BJ (cell line): ENCODE results near the gene ARMC9. TPM values are rescaled to one million over a fixed set of nuclear protein-coding genes. Genes with fewer than 3 reads are reported as not detected.

Source experiments
- CTCF ChIA-PET: fragments of 350-600 bp; formaldehyde crosslinking; extraction: SDS; loops from one replicate; lab custom pipeline; 2021; ENCODE audit warnings: antibody characterized with exemption, inconsistent platforms; lab: Yijun Ruan, JAX
- POLR2A ChIA-PET: fragments of 300-600 bp; sonication (Branson Sonifier 250); formaldehyde crosslinking; extraction: SDS; loops from one replicate; lab custom pipeline; 2021; ENCODE audit warnings: antibody characterized with exemption; lab: Charles Lee
- DNase-seq: peaks from one replicate; pipeline ENCODE4 v3.0.0-alpha.2; 2011; ENCODE audit warnings: low read depth
- H3K27me3 ChIP-seq: 2 replicates; pipeline ENCODE4 v1.6.0; 2011; ENCODE audit warnings: low read length; ENCODE audit not compliant: control insufficient read depth, insufficient read depth
- H3K36me3 ChIP-seq: 2 replicates; pipeline ENCODE4 v1.5.1; 2011; ENCODE audit warnings: low read length; ENCODE audit not compliant: control insufficient read depth, insufficient read depth
- H3K4me3 ChIP-seq: 2 replicates; pipeline ENCODE4 v1.5.1; 2011; ENCODE audit warnings: low read depth, mild to moderate bottlenecking, control low read depth, low read length
- polyA plus RNA-seq: library from polyadenylated mRNA; depleted of rRNA; stranded (reverse); fragments of >200 nt; gene quantifications from 2 replicates; pipeline ENCODE4 v1.2.3, GENCODE V29; 2011
- TF ChIP-seq, protein P1 (sequence below): IDR thresholded peaks from 2 replicates; pipeline ENCODE4 v1.5.1; 2011; ENCODE audit warnings: low read depth, mild to moderate bottlenecking, control low read depth, inconsistent platforms, low read length, moderate library complexity; ENCODE audit not compliant: insufficient read depth

ARMC9 gene
- polyA plus RNA-seq, 1 experiment: 83.1 TPM

- CTCF ChIA-PET: no interaction called here
- POLR2A ChIA-PET: no interaction called here
- no peaks in the 10 kb centered on the region for H3K36me3 ChIP-seq
- no peak for DNase-seq
- H3K27me3 ChIP-seq: peaks cover 2% of the 10 kb centered on the region; the same call in 1 of the 2 replicates
- H3K4me3 ChIP-seq: no peak overlapping the region
- TF ChIP-seq, protein P1, sequence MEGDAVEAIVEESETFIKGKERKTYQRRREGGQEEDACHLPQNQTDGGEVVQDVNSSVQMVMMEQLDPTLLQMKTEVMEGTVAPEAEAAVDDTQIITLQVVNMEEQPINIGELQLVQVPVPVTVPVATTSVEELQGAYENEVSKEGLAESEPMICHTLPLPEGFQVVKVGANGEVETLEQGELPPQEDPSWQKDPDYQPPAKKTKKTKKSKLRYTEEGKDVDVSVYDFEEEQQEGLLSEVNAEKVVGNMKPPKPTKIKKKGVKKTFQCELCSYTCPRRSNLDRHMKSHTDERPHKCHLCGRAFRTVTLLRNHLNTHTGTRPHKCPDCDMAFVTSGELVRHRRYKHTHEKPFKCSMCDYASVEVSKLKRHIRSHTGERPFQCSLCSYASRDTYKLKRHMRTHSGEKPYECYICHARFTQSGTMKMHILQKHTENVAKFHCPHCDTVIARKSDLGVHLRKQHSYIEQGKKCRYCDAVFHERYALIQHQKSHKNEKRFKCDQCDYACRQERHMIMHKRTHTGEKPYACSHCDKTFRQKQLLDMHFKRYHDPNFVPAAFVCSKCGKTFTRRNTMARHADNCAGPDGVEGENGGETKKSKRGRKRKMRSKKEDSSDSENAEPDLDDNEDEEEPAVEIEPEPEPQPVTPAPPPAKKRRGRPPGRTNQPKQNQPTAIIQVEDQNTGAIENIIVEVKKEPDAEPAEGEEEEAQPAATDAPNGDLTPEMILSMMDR: no peak
Observed at GRCh38 chr2:231378026-231378722, 179.7 kb downstream of the ARMC9 start.

DNA sequence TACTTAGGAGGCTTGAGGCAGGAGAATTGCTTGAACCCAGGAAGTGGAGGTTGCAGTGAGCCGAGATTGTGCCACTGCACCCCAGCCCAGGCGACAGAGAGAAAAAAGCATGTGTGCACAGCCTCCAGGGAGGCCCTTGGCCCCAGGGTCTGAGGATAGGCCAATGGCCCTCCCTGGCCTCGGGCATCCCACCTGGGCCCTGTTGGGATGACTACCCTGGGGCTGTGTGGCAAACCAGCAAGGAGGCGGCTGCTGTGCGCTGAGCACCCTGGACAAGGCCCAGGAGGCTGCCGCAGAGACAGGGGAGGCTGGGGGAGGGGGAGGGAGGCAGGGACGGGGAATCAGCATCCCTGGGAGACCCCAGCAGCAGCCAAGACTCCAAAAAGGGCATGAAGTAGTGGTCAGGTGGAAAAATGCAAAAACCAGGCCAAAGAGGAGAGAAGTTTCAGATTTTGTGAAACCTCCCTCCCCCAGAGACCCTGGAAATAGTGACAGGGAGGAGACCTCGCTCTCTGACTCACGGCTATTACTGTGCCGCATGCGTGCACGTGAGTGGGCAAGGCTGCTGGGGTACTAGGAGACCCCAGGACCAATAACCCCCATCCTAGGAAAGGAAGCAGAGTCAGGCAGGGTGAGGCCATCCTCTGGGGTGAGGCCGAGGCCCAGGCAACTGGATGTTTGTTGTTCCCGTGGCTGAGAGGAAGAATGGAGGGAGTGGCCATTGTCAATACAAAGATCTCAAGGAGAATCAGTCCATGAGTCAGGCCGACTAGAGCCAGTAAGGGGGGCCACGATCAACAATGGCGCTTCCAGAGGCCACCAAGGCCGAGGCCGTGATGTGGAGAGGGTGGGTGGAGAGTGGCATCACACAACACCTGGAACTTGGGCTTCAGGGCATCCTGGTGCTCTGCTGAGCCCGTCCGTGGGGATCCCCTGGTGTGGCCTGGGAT, 181.1 kb downstream of the ARMC9 start:
- POLR2A ChIA-PET: no interaction called here
- Histone ChIP-seq H3K27me3 (peaks cover 2% of the 10 kb centered on the region; the same call in 1 of the 2 replicates), H3K4me3 (no peak overlapping the region), H3K36me3 (no peaks in the 10 kb centered on the region)
- DNase-seq: no peak
- CTCF ChIA-PET: no interaction called here
- TF ChIP-seq, protein P1: no peak

DNA sequence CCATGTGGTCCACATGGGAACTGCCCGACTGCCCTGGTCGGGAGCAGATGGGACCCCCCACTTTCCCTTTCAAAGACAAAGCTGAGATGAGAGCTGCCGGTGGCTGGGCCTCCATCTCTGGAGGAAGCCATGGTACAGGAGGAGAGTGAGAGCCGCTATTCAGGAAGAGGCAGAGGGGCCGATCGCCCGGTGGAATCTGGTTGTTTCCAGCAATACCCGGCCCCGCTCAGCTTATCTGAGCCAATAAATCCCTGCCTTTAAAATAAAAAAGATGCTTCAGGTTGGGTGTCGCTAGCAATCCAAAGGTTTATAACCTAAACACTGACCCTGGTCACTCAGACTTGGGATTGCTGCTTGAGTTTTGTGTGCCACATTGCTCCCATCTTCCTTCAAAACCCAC, 181.9 kb downstream of the ARMC9 start:
- DNase-seq: no peak
- ChIA-PET CTCF (no interaction called here), POLR2A (no interaction called here)
- Histone ChIP-seq H3K4me3 (no peak overlapping the region), H3K27me3 (peaks cover 2% of the 10 kb centered on the region; the same call in 1 of the 2 replicates), H3K36me3 (no peaks in the 10 kb centered on the region)
- TF ChIP-seq, protein P1: no peak

- H3K36me3 ChIP-seq: no peaks in the 10 kb centered on the region
- ChIA-PET CTCF (no interaction called here), POLR2A (no interaction called here)
- TF ChIP-seq, protein P1: no peak
- H3K4me3 ChIP-seq: no peak overlapping the region
- H3K27me3 ChIP-seq: peaks cover 2% of the 10 kb centered on the region; the same call in 1 of the 2 replicates
- DNase-seq: no peak
Observed at GRCh38 chr2:231380991-231381847, 182.8 kb downstream of the ARMC9 start.

- Histone ChIP-seq H3K36me3 (no peaks in the 10 kb centered on the region), H3K4me3 (no peak overlapping the region), H3K27me3 (no peaks in the 10 kb centered on the region)
- no peak for DNase-seq
- CTCF ChIA-PET: no interaction called here
- POLR2A ChIA-PET: no interaction called here
- TF ChIP-seq, protein P1: no peak
Observed at GRCh38 chr2:231382116-231382515, 183.7 kb downstream of the ARMC9 start.
